GM12878 (cell line): ENCODE measurements around the gene WDR64. TPM values are rescaled to one million over a fixed set of nuclear protein-coding genes. Genes with fewer than 3 reads are reported as not detected.
A peak's percentile ranks its signal among the peaks of the same experiment; 100 is the strongest.

Source experiments
- ATAC-seq: fragments of 200-7000 bp; cut with Tn5 transposase; 3 replicates; pipeline ENCODE4 v1.9.1; 2020; ENCODE audit warnings: mild to moderate bottlenecking, moderate library complexity
- BruUV-seq: library from RNA; stranded (reverse); fragments of 400-500 nt; replicated peaks from 2 replicates; lab custom pipeline; 2021; lab: Mats Ljungman, UMichigan
- CTCF ChIA-PET: fragments of 300-600 bp; sonication (Branson Sonifier 250); formaldehyde crosslinking; extraction: SDS; loops from one replicate; lab custom pipeline; 2021; ENCODE audit warnings: inconsistent platforms; lab: Yijun Ruan, JAX
- POLR2A ChIA-PET: fragments of 350-600 bp; formaldehyde crosslinking; extraction: SDS; loops from one replicate; lab custom pipeline; 2021; ENCODE audit warnings: inconsistent platforms; lab: Charles Lee
- RAD21 ChIA-PET: fragments of 300-600 bp; sonication (Branson Sonifier 250); formaldehyde crosslinking; loops from one replicate; lab custom pipeline; 2023; ENCODE audit warnings: antibody characterized with exemption; ENCODE audit not compliant: unreplicated experiment; lab: Charles Lee
- SMC1A ChIA-PET: fragments of 300-600 bp; sonication (Branson Sonifier 250); formaldehyde crosslinking; loops from one replicate; lab custom pipeline; 2023; ENCODE audit not compliant: unreplicated experiment, uncharacterized antibody; lab: Charles Lee
- DNase-seq: peaks from one replicate; pipeline ENCODE4 v3.0.0-alpha.2; 2011; ENCODE audit warnings: low read depth, low spot score
- FAIRE-seq: peaks from 3 replicates; lab custom pipeline; 2011; peaks lifted over from hg19 to GRCh38; lab: Jason Lieb, UNC
- H2AFZ ChIP-seq: 2 replicates; pipeline ENCODE4 v1.6.0; 2011; ENCODE audit warnings: low read depth, low read length, control low read depth; ENCODE audit not compliant: control insufficient read depth
- H3K27ac ChIP-seq: 2 replicates; pipeline ENCODE4 v1.5.1; 2011; ENCODE audit warnings: control low read depth; ENCODE audit not compliant: control insufficient read depth, insufficient read depth
- H3K27me3 ChIP-seq, 2 experiments: replicated peaks in 1 of 2; 2 replicates each; pipeline versions ENCODE4 v1.6.0 to v1.6.1; 2011; ENCODE audit warnings: low read length in 1 of 2; ENCODE audit not compliant: control insufficient read depth in 2 of 2, insufficient read depth in 2 of 2
- H3K36me3 ChIP-seq, 2 experiments: 2 replicates each; pipeline ENCODE4 v1.5.1; 2011; ENCODE audit warnings: low read length in 1 of 2; ENCODE audit not compliant: control insufficient read depth in 2 of 2, insufficient read depth in 2 of 2
- H3K4me1 ChIP-seq: 2 replicates; pipeline ENCODE4 v1.6.1; 2011; ENCODE audit warnings: mild to moderate bottlenecking, low read length, moderate library complexity, mixed read lengths; ENCODE audit not compliant: control insufficient read depth, insufficient read depth
- H3K4me2 ChIP-seq: 2 replicates; pipeline ENCODE4 v1.6.0; 2011; ENCODE audit warnings: control low read depth; ENCODE audit not compliant: control insufficient read depth, insufficient read depth
- H3K4me3 ChIP-seq: fragments of 200-600 bp; sonication (generic); 2 replicates; pipeline ENCODE4 v1.5.1; 2016
- H3K79me2 ChIP-seq: 2 replicates; pipeline ENCODE4 v1.6.0; 2011; ENCODE audit warnings: low read length; ENCODE audit not compliant: control insufficient read depth, insufficient read depth
- H3K9ac ChIP-seq: 2 replicates; pipeline ENCODE4 v1.8.0; 2011; ENCODE audit warnings: low read length, control low read depth, mixed read lengths; ENCODE audit not compliant: control insufficient read depth, insufficient read depth
- H3K9me3 ChIP-seq: replicated peaks from 3 replicates; pipeline ENCODE4 v1.5.1; 2011; ENCODE audit warnings: mild to moderate bottlenecking, low read length; ENCODE audit not compliant: control insufficient read depth, insufficient read depth
- H4K20me1 ChIP-seq: 2 replicates; pipeline ENCODE4 v1.6.0; 2011; ENCODE audit not compliant: control insufficient read depth, insufficient read depth
- ASH2L ChIP-seq: fragments of 300-600, 200-600 bp; sonication (generic); IDR thresholded peaks from 2 replicates; pipeline ENCODE4 v1.6.1; 2017; ENCODE audit warnings: low read depth, mild to moderate bottlenecking, borderline replicate concordance
- BCL11A ChIP-seq: IDR thresholded peaks from 2 replicates; pipeline ENCODE4 v1.6.1; 2011; ENCODE audit warnings: low read depth, low read length
- DPF2 ChIP-seq: fragments of 450-650 bp; IDR thresholded peaks from 2 replicates; pipeline ENCODE4 v1.6.1; 2017; ENCODE audit warnings: mild to moderate bottlenecking
- MXI1 ChIP-seq: fragments of 150-350 bp; IDR thresholded peaks from 2 replicates; pipeline ENCODE4 v1.6.1; 2011; ENCODE audit warnings: low read depth, mild to moderate bottlenecking, inconsistent platforms, low read length, improper control_type of control experiment
- NBN ChIP-seq: fragments of 450-650 bp; IDR thresholded peaks from 2 replicates; pipeline ENCODE4 v1.6.1; 2016
- WGBS: methylation state at CpG from one replicate; pipeline ENCODE4 v1.1.6; 2016; ENCODE audit warnings: low lambda C conversion rate; ENCODE audit not compliant: insufficient replicate concordance, insufficient coverage; ENCODE audit errors: missing lambda C conversion rate; 5-methylcytosine and 5-hydroxymethylcytosine counted together
- in situ Hi-C: fragments of 300-500 bp; cut with MboI; formaldehyde crosslinking; loops from 9 replicates; pipeline ENCODE4 v1.14.3; 2018; ENCODE audit warnings: mixed read lengths
- intact Hi-C: fragments of 100-400 bp; cut with micrococcal nuclease; formaldehyde crosslinking; loops from one replicate; pipeline ENCODE4 v1.14.2; 2022; ENCODE audit not compliant: unreplicated experiment
- polyA plus RNA-seq, 11 experiments: library from polyadenylated mRNA; depleted of rRNA in 4 of 11; unstranded in 6 of 11; stranded (reverse) in 5 of 11; fragments of >200 nt; fragmentation: Nextera tagmentation in 4 of 11; fragmentation: Illumina TruSeq in 1 of 11; extraction: Ambion mirVana in 4 of 11; extraction: Trizol in 1 of 11; gene quantifications; 1 replicate in 1 of 11; 2 replicates in 10 of 11; pipeline versions ENCODE4 v1.2.1 to v1.2.3, GENCODE V29; 2011 to 2016; ENCODE audit warnings: inconsistent platforms in 2 of 11, missing spikeins in 2 of 11, low read depth in 1 of 11
- total RNA-seq, 4 experiments: library from RNA; depleted of rRNA in 3 of 4; stranded (reverse); fragments of >200 nt in 3 of 4; fragmentation: Illumina TruSeq in 1 of 4; extraction: Trizol in 1 of 4; gene quantifications; 2 replicates each; pipeline versions ENCODE4 v1.2.1 to v1.2.3, GENCODE V29; 2013 to 2021
- TF ChIP-seq, protein P1 (sequence below): fragments of 450-650 bp; IDR thresholded peaks from 2 replicates; pipeline ENCODE4 v1.6.1; 2017; ENCODE audit warnings: mild to moderate bottlenecking, moderate library complexity

WDR64 gene
- total and polyA plus RNA-seq, 10 of the 15 experiments (the other 5 are each of a cell fraction or from before 2014, with no cell fraction given) = 0.01 TPM; not detected in 9

GRCh38 chr1:241638099-241638682 lies 13.9 kb upstream of the WDR64 start:
- H3K9ac ChIP-seq = peak overlapping the region; percentile 13; the same call in 1 of the 2 replicates
- no peaks in the 10 kb centered on the region for H3K27me3 ChIP-seq
- H2AFZ ChIP-seq = no peak overlapping the region
- DNase-seq (no peak), ATAC-seq (no peak), FAIRE-seq (no peak)
- WGBS = 78% methylated on average over 5 of the region's 5 CpGs
- in situ Hi-C loops = no loop called here
- CTCF ChIA-PET = interaction anchor here (1.7 kb wide), 1 partner anchor 11 kb away, joined by 4 read pairs; no protein-coding TSS in a partner anchor
- H3K27ac ChIP-seq = 0 out of 2 replicates have a peak overlapping the region, but pooled peaks have one; percentile 10
- peaks cover 10% of the 10 kb centered on the region for H3K4me1 ChIP-seq
- RAD21 ChIA-PET = no interaction called here
- no TSS peak for BruUV-seq
- H3K4me2 ChIP-seq = peak overlapping the region; percentile 87
- SMC1A ChIA-PET = interaction anchor here (1.4 to 2.4 kb wide), 2 partner anchors 12 to 30 kb away, joined by 3 to 7 read pairs; no protein-coding TSS in a partner anchor
- H3K79me2 ChIP-seq = peaks cover 39% of the 10 kb centered on the region
- no peak for TF ChIP-seq NBN
- TF ChIP-seq, protein P1, sequence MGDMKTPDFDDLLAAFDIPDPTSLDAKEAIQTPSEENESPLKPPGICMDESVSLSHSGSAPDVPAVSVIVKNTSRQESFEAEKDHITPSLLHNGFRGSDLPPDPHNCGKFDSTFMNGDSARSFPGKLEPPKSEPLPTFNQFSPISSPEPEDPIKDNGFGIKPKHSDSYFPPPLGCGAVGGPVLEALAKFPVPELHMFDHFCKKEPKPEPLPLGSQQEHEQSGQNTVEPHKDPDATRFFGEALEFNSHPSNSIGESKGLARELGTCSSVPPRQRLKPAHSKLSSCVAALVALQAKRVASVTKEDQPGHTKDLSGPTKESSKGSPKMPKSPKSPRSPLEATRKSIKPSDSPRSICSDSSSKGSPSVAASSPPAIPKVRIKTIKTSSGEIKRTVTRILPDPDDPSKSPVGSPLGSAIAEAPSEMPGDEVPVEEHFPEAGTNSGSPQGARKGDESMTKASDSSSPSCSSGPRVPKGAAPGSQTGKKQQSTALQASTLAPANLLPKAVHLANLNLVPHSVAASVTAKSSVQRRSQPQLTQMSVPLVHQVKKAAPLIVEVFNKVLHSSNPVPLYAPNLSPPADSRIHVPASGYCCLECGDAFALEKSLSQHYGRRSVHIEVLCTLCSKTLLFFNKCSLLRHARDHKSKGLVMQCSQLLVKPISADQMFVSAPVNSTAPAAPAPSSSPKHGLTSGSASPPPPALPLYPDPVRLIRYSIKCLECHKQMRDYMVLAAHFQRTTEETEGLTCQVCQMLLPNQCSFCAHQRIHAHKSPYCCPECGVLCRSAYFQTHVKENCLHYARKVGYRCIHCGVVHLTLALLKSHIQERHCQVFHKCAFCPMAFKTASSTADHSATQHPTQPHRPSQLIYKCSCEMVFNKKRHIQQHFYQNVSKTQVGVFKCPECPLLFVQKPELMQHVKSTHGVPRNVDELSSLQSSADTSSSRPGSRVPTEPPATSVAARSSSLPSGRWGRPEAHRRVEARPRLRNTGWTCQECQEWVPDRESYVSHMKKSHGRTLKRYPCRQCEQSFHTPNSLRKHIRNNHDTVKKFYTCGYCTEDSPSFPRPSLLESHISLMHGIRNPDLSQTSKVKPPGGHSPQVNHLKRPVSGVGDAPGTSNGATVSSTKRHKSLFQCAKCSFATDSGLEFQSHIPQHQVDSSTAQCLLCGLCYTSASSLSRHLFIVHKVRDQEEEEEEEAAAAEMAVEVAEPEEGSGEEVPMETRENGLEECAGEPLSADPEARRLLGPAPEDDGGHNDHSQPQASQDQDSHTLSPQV = no peak
- no peak for TF ChIP-seq MXI1
- TF ChIP-seq ASH2L = no peak
- no peak for TF ChIP-seq DPF2
- no peak for TF ChIP-seq BCL11A
- H3K4me3 ChIP-seq = peak overlapping the region; percentile 94
- POLR2A ChIA-PET = no interaction called here
- H3K36me3 ChIP-seq = no peaks in the 10 kb centered on the region; a peak in 1 of 4 replicates
- intact Hi-C loops = loop anchor here (5.0 kb wide), 1 partner anchor 209 kb away; the partner anchor contains the start of gene EXO1
- no peaks in the 10 kb centered on the region for H4K20me1 ChIP-seq
- H3K9me3 ChIP-seq = no peaks in the 10 kb centered on the region; the same call in 2 of the 3 replicates
